Stomach (tissue), 9 donors: ENCODE data around the gene NOP58. TPM values are rescaled to one million over a fixed set of nuclear protein-coding genes. Genes with fewer than 3 reads are reported as not detected.

Experiments
- DNase-seq, 2 donors: peaks; one replicate each; pipeline versions ENCODE4 v3.0.0 to v3.0.0-alpha.2; 2013 to 2019
- H3K27ac ChIP-seq, 5 donors: fragments of 200-600 bp in 4 of 5; sonication (generic) in 4 of 5; one replicate each; pipeline ENCODE4 v1.5.1; 2013 to 2019; ENCODE audit warnings: mild to moderate bottlenecking in 1 of 5, moderate library complexity in 1 of 5
- H3K27me3 ChIP-seq, 3 donors: fragments of 200-600 bp; sonication (generic); one replicate each; pipeline ENCODE4 v1.5.1; 2017 to 2019; ENCODE audit warnings: mixed run types in 1 of 3
- H3K36me3 ChIP-seq, 4 donors: fragments of 200-600 bp; sonication (generic); 1 replicate in 3 of 4; 2 replicates in 1 of 4; pipeline ENCODE4 v1.5.1; 2016 to 2019
- H3K4me1 ChIP-seq, 4 donors: fragments of 200-600 bp; sonication (generic); one replicate each; pipeline ENCODE4 v1.5.1; 2016 to 2019
- H3K4me3 ChIP-seq, 4 donors: fragments of 200-600 bp; sonication (generic) in 3 of 4; one replicate each; pipeline ENCODE4 v1.5.1; 2016 to 2019; ENCODE audit warnings: mild to moderate bottlenecking in 1 of 4
- H3K9me3 ChIP-seq, 4 donors: fragments of 200-600 bp; sonication (generic); one replicate each; pipeline ENCODE4 v1.5.1; 2016 to 2019
- EP300 ChIP-seq: sonication (generic); formaldehyde crosslinking; IDR thresholded peaks from one replicate; pipeline ENCODE4 v1.6.1; 2017; ENCODE audit warnings: antibody characterized with exemption
- POLR2A ChIP-seq, 4 donors: fragments of 450-650 bp; IDR thresholded peaks; one replicate each; pipeline ENCODE4 v1.6.1; 2016; ENCODE audit warnings: antibody characterized with exemption in 4 of 4, control low read depth in 2 of 4, mild to moderate bottlenecking in 1 of 4, moderate library complexity in 1 of 4
- POLR2AphosphoS5 ChIP-seq, 3 donors: sonication (generic); formaldehyde crosslinking; IDR thresholded peaks; one replicate each; pipeline ENCODE4 v1.6.1; 2016; ENCODE audit warnings: antibody characterized with exemption in 3 of 3
- WGBS, 5 donors: extraction: QIAGEN DNeasy Blood & Tissue Kit in 3 of 5; methylation state at CpG; one replicate each; pipeline versions ENCODE4 v1.1.5 to v1.1.7; 2013 to 2018; 5-methylcytosine and 5-hydroxymethylcytosine counted together
- intact Hi-C: fragments of 100-400 bp; cut with DNase I; formaldehyde crosslinking; loops from one replicate; pipeline ENCODE4 v1.15.1; 2023; ENCODE audit warnings: low total_unique reads
- polyA plus RNA-seq, 3 donors: library from polyadenylated mRNA; stranded (reverse); fragments of 200-250 nt; gene quantifications; one replicate each; pipeline ENCODE4 v1.2.3, GENCODE V29; 2013
- small RNA-seq, 4 donors: library from RNA; depleted of rRNA; stranded (forward); fragments of <200 nt; gene quantifications; one replicate each; pipeline ENCODE3, GENCODE V24; 2016
- total RNA-seq, 5 donors: library from RNA; depleted of rRNA; stranded (reverse); fragments of >200 nt; gene quantifications; one replicate each; pipeline versions ENCODE4 v1.1.0 to v1.2.3, GENCODE V29; 2014 to 2016
- TF ChIP-seq, protein P1 (sequence below), 7 experiments: fragments of 450-650 bp in 4 of 7; fragments of 200-600 bp in 3 of 7; sonication (generic) in 3 of 7; IDR thresholded peaks; one replicate each; pipeline ENCODE4 v1.5.1; 2016 to 2019; ENCODE audit warnings: antibody characterized with exemption in 7 of 7, control low read depth in 2 of 7, mild to moderate bottlenecking in 1 of 7
- donor health status: healthy with polysubstance abuse.
- donor health status: Bipolar disorder and iron deficiency.
- donor health status: healthy.

Gene NOP58
- total and polyA plus RNA-seq, 8 donors = 38.0 to 126 (median 73.8) TPM

DNA sequence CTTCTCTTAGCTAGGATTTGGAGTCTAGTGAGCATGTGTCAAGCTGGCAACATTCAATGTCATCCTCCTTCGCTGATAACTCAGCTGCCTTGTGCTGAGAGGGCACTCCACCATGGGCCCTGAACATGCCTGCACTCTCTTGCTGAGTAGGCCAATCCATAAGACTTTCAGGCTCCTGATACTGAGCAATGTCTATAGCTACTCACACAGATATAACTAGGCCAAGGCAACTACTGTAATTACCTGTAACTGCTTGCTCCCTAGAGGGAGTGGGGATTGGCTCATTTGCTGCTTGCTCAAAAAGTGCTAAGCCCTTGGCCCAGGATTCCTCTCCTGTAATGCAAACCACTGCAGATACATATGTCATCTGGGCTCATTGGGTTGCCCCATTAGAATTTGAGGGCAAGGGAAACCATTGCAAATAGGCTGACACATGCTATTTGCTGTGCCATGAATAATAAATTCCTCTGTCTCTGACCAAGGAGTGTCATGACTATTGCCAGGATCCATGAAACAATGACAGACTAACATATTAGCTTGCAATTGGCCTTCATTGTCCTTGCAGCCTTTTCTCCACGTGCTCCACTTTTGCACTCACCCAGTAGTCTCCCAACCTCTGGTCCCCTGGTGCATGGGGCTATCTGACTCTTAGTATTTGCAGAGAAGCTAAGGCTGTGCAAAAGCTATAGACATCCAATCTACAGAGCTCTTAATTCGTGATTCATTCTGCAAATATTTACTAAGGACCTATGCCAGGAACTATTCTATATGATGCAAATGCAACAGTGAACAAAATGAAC, 73.7 kb downstream of the NOP58 start:
- Histone ChIP-seq H3K9me3 (no peaks in the 10 kb centered on the region), H3K4me1 (no peaks in the 10 kb centered on the region), H3K27me3 (no peaks in the 10 kb centered on the region), H3K36me3 (no peaks in the 10 kb centered on the region), H3K27ac (no peak overlapping the region), H3K4me3 (no peak overlapping the region)
- intact Hi-C loops = no loop called here
- peak in 1 of 2 donors; percentile 34 for DNase-seq
- WGBS, 5 donors = 30 to 63% (median 47%) methylated on average over 3 of the region's 3 CpGs
- no peak for TF ChIP-seq POLR2A (IDR thresholded peaks at IDR 0.05)
- TF ChIP-seq EP300 = no peak
- TF ChIP-seq, protein P1, sequence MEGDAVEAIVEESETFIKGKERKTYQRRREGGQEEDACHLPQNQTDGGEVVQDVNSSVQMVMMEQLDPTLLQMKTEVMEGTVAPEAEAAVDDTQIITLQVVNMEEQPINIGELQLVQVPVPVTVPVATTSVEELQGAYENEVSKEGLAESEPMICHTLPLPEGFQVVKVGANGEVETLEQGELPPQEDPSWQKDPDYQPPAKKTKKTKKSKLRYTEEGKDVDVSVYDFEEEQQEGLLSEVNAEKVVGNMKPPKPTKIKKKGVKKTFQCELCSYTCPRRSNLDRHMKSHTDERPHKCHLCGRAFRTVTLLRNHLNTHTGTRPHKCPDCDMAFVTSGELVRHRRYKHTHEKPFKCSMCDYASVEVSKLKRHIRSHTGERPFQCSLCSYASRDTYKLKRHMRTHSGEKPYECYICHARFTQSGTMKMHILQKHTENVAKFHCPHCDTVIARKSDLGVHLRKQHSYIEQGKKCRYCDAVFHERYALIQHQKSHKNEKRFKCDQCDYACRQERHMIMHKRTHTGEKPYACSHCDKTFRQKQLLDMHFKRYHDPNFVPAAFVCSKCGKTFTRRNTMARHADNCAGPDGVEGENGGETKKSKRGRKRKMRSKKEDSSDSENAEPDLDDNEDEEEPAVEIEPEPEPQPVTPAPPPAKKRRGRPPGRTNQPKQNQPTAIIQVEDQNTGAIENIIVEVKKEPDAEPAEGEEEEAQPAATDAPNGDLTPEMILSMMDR (IDR thresholded peaks at IDR 0.05) = no peak
- TF ChIP-seq POLR2AphosphoS5 (IDR thresholded peaks at IDR 0.05) = no peak

DNA sequence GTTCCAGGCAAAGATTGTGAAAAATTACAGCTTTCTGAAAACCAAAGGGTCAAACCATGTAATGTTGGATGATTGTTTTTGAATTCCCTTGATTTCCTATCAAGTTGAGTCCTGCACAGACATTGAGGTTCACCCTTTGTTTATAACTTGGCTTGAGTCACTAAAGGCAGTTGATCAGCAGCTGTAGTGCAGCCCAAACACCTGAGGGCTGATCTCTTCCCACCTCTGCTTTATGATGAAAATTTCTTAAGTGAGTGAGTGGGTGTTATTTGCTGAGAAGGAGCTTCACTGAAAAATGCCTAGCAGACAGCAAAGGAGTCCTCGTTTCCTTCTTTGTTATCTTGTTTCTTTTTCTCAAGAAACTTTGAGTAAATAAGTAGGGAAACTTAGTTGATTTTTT, 78.6 kb downstream of the NOP58 start:
- Histone ChIP-seq H3K4me1 (no peaks in the 10 kb centered on the region), H3K36me3 (no peaks in the 10 kb centered on the region), H3K4me3 (no peak overlapping the region), H3K27me3 (no peaks in the 10 kb centered on the region), H3K9me3 (no peaks in the 10 kb centered on the region), H3K27ac (no peak overlapping the region)
- DNase-seq = no peak
- intact Hi-C loops = no loop called here
- no peak for TF ChIP-seq POLR2AphosphoS5 (IDR thresholded peaks at IDR 0.05)
- TF ChIP-seq, protein P1 (IDR thresholded peaks at IDR 0.05) = no peak
- TF ChIP-seq POLR2A (IDR thresholded peaks at IDR 0.05) = no peak
- no peak for TF ChIP-seq EP300
- 15 to 40% (median 27%) methylated on average over 1 of the region's 1 CpG for WGBS, 5 donors

DNA sequence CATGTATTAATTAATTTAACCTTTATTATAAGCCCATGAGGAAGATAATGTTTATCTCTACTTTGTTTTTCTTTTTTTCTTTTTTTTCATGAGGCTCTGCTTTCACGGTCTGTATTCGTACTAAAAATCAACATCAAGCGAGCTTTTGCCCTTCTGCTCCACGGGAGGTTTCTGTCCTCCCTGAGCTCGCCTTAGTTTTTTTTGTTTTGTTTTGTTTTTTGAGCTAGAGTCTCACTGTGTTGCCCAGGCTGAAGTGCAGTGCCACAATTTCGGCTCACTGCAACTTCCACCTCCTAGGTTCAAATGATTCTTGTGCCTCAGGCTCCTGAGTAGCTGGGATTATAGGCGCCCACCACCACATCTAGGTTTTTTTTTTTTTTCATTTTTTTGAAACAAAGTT, 80.6 kb downstream of the NOP58 start:
- TF ChIP-seq, protein P1 (IDR thresholded peaks at IDR 0.05) = no peak
- TF ChIP-seq POLR2A (IDR thresholded peaks at IDR 0.05) (no peak), EP300 (no peak), POLR2AphosphoS5 (IDR thresholded peaks at IDR 0.05) (no peak)
- Histone ChIP-seq H3K9me3 (no peaks in the 10 kb centered on the region), H3K27ac (no peak overlapping the region), H3K4me3 (no peak overlapping the region), H3K27me3 (no peaks in the 10 kb centered on the region), H3K36me3 (no peaks in the 10 kb centered on the region), H3K4me1 (no peaks in the 10 kb centered on the region)
- intact Hi-C loops = no loop called here
- WGBS, 5 donors = 88 to 94% (median 93%) methylated on average over 7 of the region's 7 CpGs
- DNase-seq = no peak

Small RNA genes lying within 50 kb of the gene (small RNA-seq; reads per million reads assigned to genes)
- gene AC079354.2 (0 reads per million in 4 donors), gene RF00575 (0 reads per million in 4 donors), gene RN7SL753P (0 reads per million in 4 donors), gene SNORD11 (10.9 to 118 (median 24.7) reads per million in 4 donors), gene SNORD11B (32.9 to 79.3 (median 46.9) reads per million in 4 donors), gene SNORD70 (81.4 to 378 (median 238) reads per million in 4 donors)

Other genes with a start within 250 kb of the NOP58 start
- 10 to 100 TPM in 1 of 5 donors, 1 to 10 TPM in 4; 4.1 to 20.9 (median 7.8) TPM for gene FZD7, start 231.9 kb upstream of the NOP58 start, total RNA-seq
- 1 to 10 TPM; 1.7 to 4.6 (median 3.5) TPM for gene FZD7, start 231.9 kb upstream of the NOP58 start, polyA plus RNA-seq
- under 1 TPM in 1 of 5 donors, not detected in 4; 0.18 TPM for gene KIAA2012, start 192.5 kb upstream of the NOP58 start, total RNA-seq
- gene KIAA2012, start 192.5 kb upstream of the NOP58 start, polyA plus RNA-seq = under 1 TPM in 1 of 3 donors, not detected in 2; 0.03 TPM
- 100 to 1,000 TPM in 1 of 5 donors, 10 to 100 TPM in 4; 17.8 to 118 (median 41.4) TPM for gene SUMO1, start 27.2 kb upstream of the NOP58 start, total RNA-seq
- gene SUMO1, start 27.2 kb upstream of the NOP58 start, polyA plus RNA-seq = 100 to 1,000 TPM in 2 of 3 donors, 10 to 100 TPM in 1; 80.3 to 105 (median 101) TPM
- 10 to 100 TPM in 4 of 5 donors, 1 to 10 TPM in 1; 9.6 to 48.3 (median 31.4) TPM for gene BMPR2, start 110.6 kb downstream of the NOP58 start, total RNA-seq
- 1 to 10 TPM; 2.8 to 5.6 (median 3.4) TPM for gene BMPR2, start 110.6 kb downstream of the NOP58 start, polyA plus RNA-seq